Stimulated activated effector memory CD8-positive, alpha-beta T cell treated with anti-CD3 and anti-CD28 coated beads, Interleukin-12 subunit alpha, Interleukin-12 subunit beta, amount 100 ng/mL, for 72 hours (primary cell): ENCODE measurements around the gene SERINC3.

ENCODE experiments used
- ATAC-seq: fragments of 150-1000 bp; cut with Tn5 transposase; 2 replicates; pipeline ENCODE4 v1.10.0; 2021
- DNase-seq, 2 donors: peaks; one replicate each; pipeline ENCODE4 v3.0.0; 2021 to 2022; ENCODE audit warnings: low spot score in 2 of 2
- H3K27ac Mint-ChIP-seq: one replicate; pipeline ENCODE4 v1.8.0; 2022; ENCODE audit warnings: mild to moderate bottlenecking, mixed read lengths
- H3K36me3 Mint-ChIP-seq: one replicate; pipeline ENCODE4 v1.8.0; 2022; ENCODE audit warnings: mild to moderate bottlenecking, mixed read lengths
- H3K4me1 Mint-ChIP-seq: one replicate; pipeline ENCODE4 v1.8.0; 2022; ENCODE audit warnings: mixed read lengths
- H3K4me3 Mint-ChIP-seq: one replicate; pipeline ENCODE4 v1.8.0; 2022; ENCODE audit warnings: mild to moderate bottlenecking, mixed read lengths
- H3K9me3 Mint-ChIP-seq: one replicate; pipeline ENCODE4 v1.8.0; 2022; ENCODE audit warnings: mixed read lengths

The SERINC3 gene

DNA sequence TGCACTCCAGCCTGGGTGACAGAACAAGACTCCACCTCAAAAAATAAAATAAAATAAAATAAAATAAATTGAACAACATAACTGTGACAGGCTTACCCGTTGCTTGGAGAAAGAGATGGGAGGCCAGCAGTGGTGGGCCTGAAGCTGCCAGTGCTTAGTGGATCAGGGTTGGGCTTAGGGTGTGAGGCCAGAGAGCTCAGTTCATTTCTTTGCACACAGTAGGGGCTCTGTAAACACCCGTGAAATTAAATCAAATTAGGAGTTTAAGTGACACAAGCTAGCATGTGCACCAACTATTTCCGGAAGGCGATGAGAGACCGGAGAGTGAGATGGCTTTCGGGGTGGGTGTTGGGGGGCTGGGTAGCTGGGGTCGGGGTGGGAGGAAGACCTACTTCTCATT is 72.0 kb downstream of the SERINC3 start:
- Mint-ChIP-seq H3K9me3 (no peaks in the 10 kb centered on the region), H3K36me3 (no peaks in the 10 kb centered on the region), H3K27ac (no peak overlapping the region), H3K4me3 (no peak overlapping the region), H3K4me1 (no peaks in the 10 kb centered on the region)
- DNase-seq = no peak
- no peak for ATAC-seq

GRCh38 chr20:44448753-44449546 is 72.9 kb downstream of the SERINC3 start:
- ATAC-seq = no peak
- H3K36me3 Mint-ChIP-seq = no peaks in the 10 kb centered on the region
- H3K4me1 Mint-ChIP-seq = no peaks in the 10 kb centered on the region
- H3K27ac Mint-ChIP-seq = peak overlapping the region; percentile 34
- no peak for DNase-seq
- no peak overlapping the region for H3K4me3 Mint-ChIP-seq
- no peaks in the 10 kb centered on the region for H3K9me3 Mint-ChIP-seq

DNA sequence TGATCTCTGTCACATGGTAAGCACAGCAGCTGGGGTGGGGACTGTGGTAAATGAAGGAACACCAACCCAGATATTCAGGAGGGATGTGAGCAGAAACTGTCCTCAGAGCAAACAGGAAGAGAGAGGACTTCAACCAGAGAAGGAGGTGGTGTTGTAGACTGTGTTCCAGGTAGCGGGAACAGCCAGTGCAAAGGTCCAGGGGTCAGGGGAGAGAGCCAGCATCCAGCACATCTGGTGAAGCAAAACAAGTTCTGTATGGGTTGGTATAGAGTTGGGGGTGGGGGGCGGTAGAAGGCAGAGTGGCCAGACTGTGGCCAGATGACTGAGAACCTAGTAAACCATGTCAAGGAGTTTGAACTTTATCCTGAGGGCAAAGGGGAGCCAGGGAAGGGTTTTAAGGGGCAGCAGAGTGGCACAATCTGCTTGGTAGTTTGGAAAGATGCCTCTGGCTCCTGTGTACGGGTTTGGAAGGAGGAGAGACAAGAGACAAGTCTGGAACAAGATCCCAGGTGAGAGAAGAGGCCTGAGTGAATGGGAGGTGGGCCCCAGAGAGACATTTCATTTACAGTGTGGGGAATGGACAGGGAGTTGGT is 73.9 kb downstream of the SERINC3 start:
- ATAC-seq = no peak
- Mint-ChIP-seq H3K27ac (peak overlapping the region; percentile 9), H3K4me3 (no peak overlapping the region), H3K9me3 (no peaks in the 10 kb centered on the region), H3K36me3 (no peaks in the 10 kb centered on the region), H3K4me1 (no peaks in the 10 kb centered on the region)
- DNase-seq = no peak
